HEK293 (cell line): ENCODE results near the gene PINLYP.
A peak's percentile ranks its signal among the peaks of the same experiment; 100 is the strongest.

ENCODE experiments used
- EGR2 ChIP-seq: fragments of 450-650 bp; formaldehyde crosslinking; IDR thresholded peaks from 2 replicates; pipeline ENCODE4 v1.5.1; 2016; ENCODE audit warnings: low read depth, missing biosample characterization, missing genetic modification characterization
- OVOL3 ChIP-seq: fragments of 450-650 bp; formaldehyde crosslinking; IDR thresholded peaks from 2 replicates; pipeline ENCODE4 v1.5.1; 2016; ENCODE audit warnings: missing biosample characterization, missing genetic modification characterization
- SP7 ChIP-seq: fragments of 450-650 bp; formaldehyde crosslinking; IDR thresholded peaks from 2 replicates; pipeline ENCODE4 v1.5.1; 2016; ENCODE audit warnings: missing biosample characterization, missing genetic modification characterization
- ZBTB21 ChIP-seq: fragments of 450-650 bp; formaldehyde crosslinking; IDR thresholded peaks from 2 replicates; pipeline ENCODE4 v1.5.1; 2017; ENCODE audit warnings: missing biosample characterization, missing genetic modification characterization
- ZBTB48 ChIP-seq: fragments of 450-650 bp; formaldehyde crosslinking; IDR thresholded peaks from 2 replicates; pipeline ENCODE4 v1.5.1; 2016; ENCODE audit warnings: missing biosample characterization, missing genetic modification characterization
- ZBTB7A ChIP-seq: fragments of 450-650 bp; formaldehyde crosslinking; IDR thresholded peaks from 2 replicates; pipeline ENCODE4 v1.5.1; 2016; ENCODE audit warnings: low read depth, missing biosample characterization, missing genetic modification characterization
- ZIC2 ChIP-seq: fragments of 450-650 bp; formaldehyde crosslinking; IDR thresholded peaks from 2 replicates; pipeline ENCODE4 v1.5.1; 2016; ENCODE audit warnings: missing biosample characterization, missing genetic modification characterization
- ZNF155 ChIP-seq: fragments of 450-650 bp; formaldehyde crosslinking; IDR thresholded peaks from 2 replicates; pipeline ENCODE4 v1.5.1; 2016; ENCODE audit warnings: missing biosample characterization, missing genetic modification characterization
- ZNF175 ChIP-seq: fragments of 450-650 bp; formaldehyde crosslinking; IDR thresholded peaks from 2 replicates; pipeline ENCODE4 v1.5.1; 2016; ENCODE audit warnings: missing biosample characterization, missing genetic modification characterization
- ZNF19 ChIP-seq: fragments of 450-650 bp; formaldehyde crosslinking; IDR thresholded peaks from 2 replicates; pipeline ENCODE4; 2016; ENCODE audit warnings: missing biosample characterization, missing genetic modification characterization, low read depth
- ZNF223 ChIP-seq: fragments of 450-650 bp; formaldehyde crosslinking; IDR thresholded peaks from 2 replicates; pipeline ENCODE4 v1.5.1; 2016; ENCODE audit warnings: missing biosample characterization, missing genetic modification characterization
- ZNF292 ChIP-seq: fragments of 450-650 bp; formaldehyde crosslinking; IDR thresholded peaks from 2 replicates; pipeline ENCODE4 v1.5.1; 2016; ENCODE audit warnings: low read depth, missing biosample characterization, missing genetic modification characterization, borderline replicate concordance
- ZNF555 ChIP-seq: fragments of 450-650 bp; formaldehyde crosslinking; conservative IDR thresholded peaks from 2 replicates; pipeline ENCODE4 v1.5.1; 2017; ENCODE audit warnings: missing biosample characterization, mild to moderate bottlenecking, missing genetic modification characterization, inconsistent platforms
- ZNF677 ChIP-seq: fragments of 450-650 bp; IDR thresholded peaks from 2 replicates; pipeline ENCODE4 v1.5.0; 2018; ENCODE audit warnings: missing biosample characterization, mild to moderate bottlenecking, missing genetic modification characterization, moderate library complexity
- ZSCAN30 ChIP-seq: fragments of 450-650 bp; IDR thresholded peaks from 2 replicates; pipeline ENCODE4 v1.5.1; 2018; ENCODE audit warnings: missing biosample characterization, mild to moderate bottlenecking, missing genetic modification characterization, moderate library complexity
- TF ChIP-seq, protein P1 (sequence below): fragments of 450-650 bp; formaldehyde crosslinking; IDR thresholded peaks from 2 replicates; pipeline ENCODE4 v1.5.1; 2016; ENCODE audit warnings: missing biosample characterization, missing genetic modification characterization, borderline replicate concordance
- TF ChIP-seq, protein P2 (sequence below): fragments of 450-650 bp; formaldehyde crosslinking; IDR thresholded peaks from 2 replicates; pipeline ENCODE4 v1.5.1; 2016; ENCODE audit warnings: missing biosample characterization, missing genetic modification characterization
- TF ChIP-seq, protein P3 (sequence below): fragments of 450-650 bp; formaldehyde crosslinking; IDR thresholded peaks from 2 replicates; pipeline ENCODE4 v1.5.1; 2016; ENCODE audit warnings: missing biosample characterization, missing genetic modification characterization
- TF ChIP-seq, protein P4 (sequence below): fragments of 450-650 bp; formaldehyde crosslinking; IDR thresholded peaks from 2 replicates; pipeline ENCODE4 v1.5.1; 2016; ENCODE audit warnings: missing biosample characterization, missing genetic modification characterization
- TF ChIP-seq, protein P5 (sequence below): fragments of 450-650 bp; formaldehyde crosslinking; IDR thresholded peaks from 2 replicates; pipeline ENCODE4 v1.5.0; 2017; ENCODE audit warnings: missing biosample characterization, missing genetic modification characterization, borderline replicate concordance
- TF ChIP-seq, protein P6 (sequence below): fragments of 450-650 bp; formaldehyde crosslinking; conservative IDR thresholded peaks from 2 replicates; pipeline ENCODE4 v1.5.1; 2016; ENCODE audit warnings: low read depth, missing biosample characterization, missing genetic modification characterization

PINLYP gene

DNA sequence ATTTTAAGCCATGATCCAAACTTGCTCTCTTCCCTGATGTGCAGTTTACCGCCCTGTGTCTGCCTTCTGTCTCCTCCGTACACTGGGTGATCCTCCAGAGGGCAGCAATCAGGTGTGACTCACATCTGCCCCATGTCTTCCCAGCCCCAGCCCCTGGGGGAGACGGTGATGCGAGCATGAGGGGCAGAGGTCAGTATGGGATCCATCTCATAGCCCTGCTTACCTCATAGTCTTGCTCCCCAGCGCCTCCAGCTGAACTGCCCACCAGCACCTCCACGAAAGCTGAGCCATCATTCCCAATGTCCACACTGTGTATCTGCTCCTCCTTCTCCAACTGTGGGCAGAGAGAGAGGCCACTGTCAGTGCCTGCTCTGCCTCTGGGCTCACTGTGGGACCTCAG lies 14.9 kb upstream of the PINLYP start (continued):
- TF ChIP-seq, protein P1, sequence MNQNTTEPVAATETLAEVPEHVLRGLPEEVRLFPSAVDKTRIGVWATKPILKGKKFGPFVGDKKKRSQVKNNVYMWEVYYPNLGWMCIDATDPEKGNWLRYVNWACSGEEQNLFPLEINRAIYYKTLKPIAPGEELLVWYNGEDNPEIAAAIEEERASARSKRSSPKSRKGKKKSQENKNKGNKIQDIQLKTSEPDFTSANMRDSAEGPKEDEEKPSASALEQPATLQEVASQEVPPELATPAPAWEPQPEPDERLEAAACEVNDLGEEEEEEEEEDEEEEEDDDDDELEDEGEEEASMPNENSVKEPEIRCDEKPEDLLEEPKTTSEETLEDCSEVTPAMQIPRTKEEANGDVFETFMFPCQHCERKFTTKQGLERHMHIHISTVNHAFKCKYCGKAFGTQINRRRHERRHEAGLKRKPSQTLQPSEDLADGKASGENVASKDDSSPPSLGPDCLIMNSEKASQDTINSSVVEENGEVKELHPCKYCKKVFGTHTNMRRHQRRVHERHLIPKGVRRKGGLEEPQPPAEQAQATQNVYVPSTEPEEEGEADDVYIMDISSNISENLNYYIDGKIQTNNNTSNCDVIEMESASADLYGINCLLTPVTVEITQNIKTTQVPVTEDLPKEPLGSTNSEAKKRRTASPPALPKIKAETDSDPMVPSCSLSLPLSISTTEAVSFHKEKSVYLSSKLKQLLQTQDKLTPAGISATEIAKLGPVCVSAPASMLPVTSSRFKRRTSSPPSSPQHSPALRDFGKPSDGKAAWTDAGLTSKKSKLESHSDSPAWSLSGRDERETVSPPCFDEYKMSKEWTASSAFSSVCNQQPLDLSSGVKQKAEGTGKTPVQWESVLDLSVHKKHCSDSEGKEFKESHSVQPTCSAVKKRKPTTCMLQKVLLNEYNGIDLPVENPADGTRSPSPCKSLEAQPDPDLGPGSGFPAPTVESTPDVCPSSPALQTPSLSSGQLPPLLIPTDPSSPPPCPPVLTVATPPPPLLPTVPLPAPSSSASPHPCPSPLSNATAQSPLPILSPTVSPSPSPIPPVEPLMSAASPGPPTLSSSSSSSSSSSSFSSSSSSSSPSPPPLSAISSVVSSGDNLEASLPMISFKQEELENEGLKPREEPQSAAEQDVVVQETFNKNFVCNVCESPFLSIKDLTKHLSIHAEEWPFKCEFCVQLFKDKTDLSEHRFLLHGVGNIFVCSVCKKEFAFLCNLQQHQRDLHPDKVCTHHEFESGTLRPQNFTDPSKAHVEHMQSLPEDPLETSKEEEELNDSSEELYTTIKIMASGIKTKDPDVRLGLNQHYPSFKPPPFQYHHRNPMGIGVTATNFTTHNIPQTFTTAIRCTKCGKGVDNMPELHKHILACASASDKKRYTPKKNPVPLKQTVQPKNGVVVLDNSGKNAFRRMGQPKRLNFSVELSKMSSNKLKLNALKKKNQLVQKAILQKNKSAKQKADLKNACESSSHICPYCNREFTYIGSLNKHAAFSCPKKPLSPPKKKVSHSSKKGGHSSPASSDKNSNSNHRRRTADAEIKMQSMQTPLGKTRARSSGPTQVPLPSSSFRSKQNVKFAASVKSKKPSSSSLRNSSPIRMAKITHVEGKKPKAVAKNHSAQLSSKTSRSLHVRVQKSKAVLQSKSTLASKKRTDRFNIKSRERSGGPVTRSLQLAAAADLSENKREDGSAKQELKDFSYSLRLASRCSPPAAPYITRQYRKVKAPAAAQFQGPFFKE (tag by site-specific recombination): no peak
- TF ChIP-seq ZBTB21 (tag by site-specific recombination) (peak; percentile 51; the same call in 1 of the 2 replicates), ZNF677 (tag by site-specific recombination) (no peak), ZNF223 (tag by site-specific recombination) (no peak), ZBTB48 (tag by site-specific recombination) (no peak), SP7 (tag by site-specific recombination) (no peak; the same call in 1 of the 2 replicates), ZNF155 (no peak), OVOL3 (tag by site-specific recombination) (no peak), ZSCAN30 (tag by site-specific recombination) (no peak), ZNF555 (tag by site-specific recombination) (no peak), ZBTB7A (tag by site-specific recombination) (no peak), ZNF19 (tag by site-specific recombination) (no peak), ZNF292 (tag by site-specific recombination) (no peak), ZIC2 (no peak; the same call in 1 of the 2 replicates), EGR2 (tag by site-specific recombination) (peak; percentile 66), ZNF175 (tag by site-specific recombination) (no peak)
- TF ChIP-seq, protein P2, sequence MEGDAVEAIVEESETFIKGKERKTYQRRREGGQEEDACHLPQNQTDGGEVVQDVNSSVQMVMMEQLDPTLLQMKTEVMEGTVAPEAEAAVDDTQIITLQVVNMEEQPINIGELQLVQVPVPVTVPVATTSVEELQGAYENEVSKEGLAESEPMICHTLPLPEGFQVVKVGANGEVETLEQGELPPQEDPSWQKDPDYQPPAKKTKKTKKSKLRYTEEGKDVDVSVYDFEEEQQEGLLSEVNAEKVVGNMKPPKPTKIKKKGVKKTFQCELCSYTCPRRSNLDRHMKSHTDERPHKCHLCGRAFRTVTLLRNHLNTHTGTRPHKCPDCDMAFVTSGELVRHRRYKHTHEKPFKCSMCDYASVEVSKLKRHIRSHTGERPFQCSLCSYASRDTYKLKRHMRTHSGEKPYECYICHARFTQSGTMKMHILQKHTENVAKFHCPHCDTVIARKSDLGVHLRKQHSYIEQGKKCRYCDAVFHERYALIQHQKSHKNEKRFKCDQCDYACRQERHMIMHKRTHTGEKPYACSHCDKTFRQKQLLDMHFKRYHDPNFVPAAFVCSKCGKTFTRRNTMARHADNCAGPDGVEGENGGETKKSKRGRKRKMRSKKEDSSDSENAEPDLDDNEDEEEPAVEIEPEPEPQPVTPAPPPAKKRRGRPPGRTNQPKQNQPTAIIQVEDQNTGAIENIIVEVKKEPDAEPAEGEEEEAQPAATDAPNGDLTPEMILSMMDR (tag by site-specific recombination): peak; percentile 85
- TF ChIP-seq, protein P3, sequence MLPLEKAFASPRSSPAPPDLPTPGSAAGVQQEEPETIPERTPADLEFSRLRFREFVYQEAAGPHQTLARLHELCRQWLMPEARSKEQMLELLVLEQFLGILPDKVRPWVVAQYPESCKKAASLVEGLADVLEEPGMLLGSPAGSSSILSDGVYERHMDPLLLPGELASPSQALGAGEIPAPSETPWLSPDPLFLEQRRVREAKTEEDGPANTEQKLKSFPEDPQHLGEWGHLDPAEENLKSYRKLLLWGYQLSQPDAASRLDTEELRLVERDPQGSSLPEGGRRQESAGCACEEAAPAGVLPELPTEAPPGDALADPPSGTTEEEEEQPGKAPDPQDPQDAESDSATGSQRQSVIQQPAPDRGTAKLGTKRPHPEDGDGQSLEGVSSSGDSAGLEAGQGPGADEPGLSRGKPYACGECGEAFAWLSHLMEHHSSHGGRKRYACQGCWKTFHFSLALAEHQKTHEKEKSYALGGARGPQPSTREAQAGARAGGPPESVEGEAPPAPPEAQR (tag by site-specific recombination): no peak
- TF ChIP-seq, protein P4, sequence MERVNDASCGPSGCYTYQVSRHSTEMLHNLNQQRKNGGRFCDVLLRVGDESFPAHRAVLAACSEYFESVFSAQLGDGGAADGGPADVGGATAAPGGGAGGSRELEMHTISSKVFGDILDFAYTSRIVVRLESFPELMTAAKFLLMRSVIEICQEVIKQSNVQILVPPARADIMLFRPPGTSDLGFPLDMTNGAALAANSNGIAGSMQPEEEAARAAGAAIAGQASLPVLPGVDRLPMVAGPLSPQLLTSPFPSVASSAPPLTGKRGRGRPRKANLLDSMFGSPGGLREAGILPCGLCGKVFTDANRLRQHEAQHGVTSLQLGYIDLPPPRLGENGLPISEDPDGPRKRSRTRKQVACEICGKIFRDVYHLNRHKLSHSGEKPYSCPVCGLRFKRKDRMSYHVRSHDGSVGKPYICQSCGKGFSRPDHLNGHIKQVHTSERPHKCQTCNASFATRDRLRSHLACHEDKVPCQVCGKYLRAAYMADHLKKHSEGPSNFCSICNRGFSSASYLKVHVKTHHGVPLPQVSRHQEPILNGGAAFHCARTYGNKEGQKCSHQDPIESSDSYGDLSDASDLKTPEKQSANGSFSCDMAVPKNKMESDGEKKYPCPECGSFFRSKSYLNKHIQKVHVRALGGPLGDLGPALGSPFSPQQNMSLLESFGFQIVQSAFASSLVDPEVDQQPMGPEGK: peak; percentile 60
- TF ChIP-seq, protein P5, sequence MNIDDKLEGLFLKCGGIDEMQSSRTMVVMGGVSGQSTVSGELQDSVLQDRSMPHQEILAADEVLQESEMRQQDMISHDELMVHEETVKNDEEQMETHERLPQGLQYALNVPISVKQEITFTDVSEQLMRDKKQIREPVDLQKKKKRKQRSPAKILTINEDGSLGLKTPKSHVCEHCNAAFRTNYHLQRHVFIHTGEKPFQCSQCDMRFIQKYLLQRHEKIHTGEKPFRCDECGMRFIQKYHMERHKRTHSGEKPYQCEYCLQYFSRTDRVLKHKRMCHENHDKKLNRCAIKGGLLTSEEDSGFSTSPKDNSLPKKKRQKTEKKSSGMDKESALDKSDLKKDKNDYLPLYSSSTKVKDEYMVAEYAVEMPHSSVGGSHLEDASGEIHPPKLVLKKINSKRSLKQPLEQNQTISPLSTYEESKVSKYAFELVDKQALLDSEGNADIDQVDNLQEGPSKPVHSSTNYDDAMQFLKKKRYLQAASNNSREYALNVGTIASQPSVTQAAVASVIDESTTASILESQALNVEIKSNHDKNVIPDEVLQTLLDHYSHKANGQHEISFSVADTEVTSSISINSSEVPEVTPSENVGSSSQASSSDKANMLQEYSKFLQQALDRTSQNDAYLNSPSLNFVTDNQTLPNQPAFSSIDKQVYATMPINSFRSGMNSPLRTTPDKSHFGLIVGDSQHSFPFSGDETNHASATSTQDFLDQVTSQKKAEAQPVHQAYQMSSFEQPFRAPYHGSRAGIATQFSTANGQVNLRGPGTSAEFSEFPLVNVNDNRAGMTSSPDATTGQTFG (tag by site-specific recombination): no peak
- TF ChIP-seq, protein P6, sequence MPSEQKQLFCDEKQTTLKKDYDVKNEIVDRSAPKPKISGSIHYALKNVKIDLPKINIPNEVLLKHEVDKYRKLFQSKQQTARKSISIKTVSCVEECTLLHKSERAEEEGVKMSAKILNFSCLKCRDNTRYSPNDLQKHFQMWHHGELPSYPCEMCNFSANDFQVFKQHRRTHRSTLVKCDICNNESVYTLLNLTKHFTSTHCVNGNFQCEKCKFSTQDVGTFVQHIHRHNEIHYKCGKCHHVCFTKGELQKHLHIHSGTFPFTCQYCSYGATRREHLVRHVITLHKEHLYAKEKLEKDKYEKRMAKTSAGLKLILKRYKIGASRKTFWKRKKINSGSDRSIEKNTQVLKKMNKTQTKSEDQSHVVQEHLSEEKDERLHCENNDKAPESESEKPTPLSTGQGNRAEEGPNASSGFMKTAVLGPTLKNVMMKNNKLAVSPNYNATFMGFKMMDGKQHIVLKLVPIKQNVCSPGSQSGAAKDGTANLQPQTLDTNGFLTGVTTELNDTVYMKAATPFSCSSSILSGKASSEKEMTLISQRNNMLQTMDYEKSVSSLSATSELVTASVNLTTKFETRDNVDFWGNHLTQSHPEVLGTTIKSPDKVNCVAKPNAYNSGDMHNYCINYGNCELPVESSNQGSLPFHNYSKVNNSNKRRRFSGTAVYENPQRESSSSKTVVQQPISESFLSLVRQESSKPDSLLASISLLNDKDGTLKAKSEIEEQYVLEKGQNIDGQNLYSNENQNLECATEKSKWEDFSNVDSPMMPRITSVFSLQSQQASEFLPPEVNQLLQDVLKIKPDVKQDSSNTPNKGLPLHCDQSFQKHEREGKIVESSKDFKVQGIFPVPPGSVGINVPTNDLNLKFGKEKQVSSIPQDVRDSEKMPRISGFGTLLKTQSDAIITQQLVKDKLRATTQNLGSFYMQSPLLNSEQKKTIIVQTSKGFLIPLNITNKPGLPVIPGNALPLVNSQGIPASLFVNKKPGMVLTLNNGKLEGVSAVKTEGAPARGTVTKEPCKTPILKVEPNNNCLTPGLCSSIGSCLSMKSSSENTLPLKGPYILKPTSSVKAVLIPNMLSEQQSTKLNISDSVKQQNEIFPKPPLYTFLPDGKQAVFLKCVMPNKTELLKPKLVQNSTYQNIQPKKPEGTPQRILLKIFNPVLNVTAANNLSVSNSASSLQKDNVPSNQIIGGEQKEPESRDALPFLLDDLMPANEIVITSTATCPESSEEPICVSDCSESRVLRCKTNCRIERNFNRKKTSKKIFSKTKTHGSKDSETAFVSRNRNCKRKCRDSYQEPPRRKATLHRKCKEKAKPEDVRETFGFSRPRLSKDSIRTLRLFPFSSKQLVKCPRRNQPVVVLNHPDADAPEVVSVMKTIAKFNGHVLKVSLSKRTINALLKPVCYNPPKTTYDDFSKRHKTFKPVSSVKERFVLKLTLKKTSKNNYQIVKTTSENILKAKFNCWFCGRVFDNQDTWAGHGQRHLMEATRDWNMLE (tag by site-specific recombination): no peak
